Transverse colon (tissue), 4 donors: ENCODE measurements around the gene CDK18.

ENCODE experiments used
- EP300 ChIP-seq: sonication (generic); formaldehyde crosslinking; IDR thresholded peaks from one replicate; pipeline ENCODE4 v1.6.1; 2017; ENCODE audit warnings: antibody characterized with exemption, low read depth
- POLR2A ChIP-seq: fragments of 450-650 bp; IDR thresholded peaks from one replicate; pipeline ENCODE4 v1.6.1; 2016; ENCODE audit warnings: antibody characterized with exemption, mild to moderate bottlenecking, moderate library complexity
- POLR2AphosphoS5 ChIP-seq, 3 donors: sonication (generic); formaldehyde crosslinking; IDR thresholded peaks; one replicate each; pipeline ENCODE4 v1.6.1; 2016; ENCODE audit warnings: antibody characterized with exemption in 3 of 3
- TF ChIP-seq, protein P1 (sequence below), 5 experiments: fragments of 200-600 bp in 3 of 5; fragments of 450-650 bp in 2 of 5; sonication (generic) in 3 of 5; IDR thresholded peaks; 1 replicate in 2 of 5; 2 replicates in 3 of 5; pipeline ENCODE4 v1.5.1; 2016 to 2017; ENCODE audit warnings: antibody characterized with exemption in 5 of 5, inconsistent platforms in 3 of 5, mild to moderate bottlenecking in 2 of 5, moderate library complexity in 1 of 5

GRCh38 chr1:205528887-205529825 lies 24.7 kb downstream of the CDK18 start:
- TF ChIP-seq, protein P1, sequence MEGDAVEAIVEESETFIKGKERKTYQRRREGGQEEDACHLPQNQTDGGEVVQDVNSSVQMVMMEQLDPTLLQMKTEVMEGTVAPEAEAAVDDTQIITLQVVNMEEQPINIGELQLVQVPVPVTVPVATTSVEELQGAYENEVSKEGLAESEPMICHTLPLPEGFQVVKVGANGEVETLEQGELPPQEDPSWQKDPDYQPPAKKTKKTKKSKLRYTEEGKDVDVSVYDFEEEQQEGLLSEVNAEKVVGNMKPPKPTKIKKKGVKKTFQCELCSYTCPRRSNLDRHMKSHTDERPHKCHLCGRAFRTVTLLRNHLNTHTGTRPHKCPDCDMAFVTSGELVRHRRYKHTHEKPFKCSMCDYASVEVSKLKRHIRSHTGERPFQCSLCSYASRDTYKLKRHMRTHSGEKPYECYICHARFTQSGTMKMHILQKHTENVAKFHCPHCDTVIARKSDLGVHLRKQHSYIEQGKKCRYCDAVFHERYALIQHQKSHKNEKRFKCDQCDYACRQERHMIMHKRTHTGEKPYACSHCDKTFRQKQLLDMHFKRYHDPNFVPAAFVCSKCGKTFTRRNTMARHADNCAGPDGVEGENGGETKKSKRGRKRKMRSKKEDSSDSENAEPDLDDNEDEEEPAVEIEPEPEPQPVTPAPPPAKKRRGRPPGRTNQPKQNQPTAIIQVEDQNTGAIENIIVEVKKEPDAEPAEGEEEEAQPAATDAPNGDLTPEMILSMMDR (IDR thresholded peaks at IDR 0.05) = peak; percentile 89 to 96 (median 95)
- TF ChIP-seq EP300 (no peak), POLR2A (no peak), POLR2AphosphoS5 (IDR thresholded peaks at IDR 0.05) (peak in 1 of 3 donors; percentile 16)
